HEK293 (cell line): ENCODE measurements around the gene NR2C2.

ENCODE experiments used
- YY1 ChIP-seq: fragments of 450-650 bp; formaldehyde crosslinking; IDR thresholded peaks from 2 replicates; pipeline ENCODE4 v1.5.1; 2018; ENCODE audit warnings: missing biosample characterization, missing genetic modification characterization
- ZBTB21 ChIP-seq: fragments of 450-650 bp; formaldehyde crosslinking; IDR thresholded peaks from 2 replicates; pipeline ENCODE4 v1.5.1; 2017; ENCODE audit warnings: missing biosample characterization, missing genetic modification characterization
- ZNF174 ChIP-seq: fragments of 450-650 bp; formaldehyde crosslinking; IDR thresholded peaks from 2 replicates; pipeline ENCODE4 v1.5.0; 2017; ENCODE audit warnings: missing biosample characterization, mild to moderate bottlenecking, missing genetic modification characterization
- ZNF223 ChIP-seq: fragments of 450-650 bp; formaldehyde crosslinking; IDR thresholded peaks from 2 replicates; pipeline ENCODE4 v1.5.1; 2016; ENCODE audit warnings: missing biosample characterization, missing genetic modification characterization
- ZNF473 ChIP-seq: fragments of 450-650 bp; formaldehyde crosslinking; IDR thresholded peaks from 2 replicates; pipeline ENCODE4 v1.5.1; 2017; ENCODE audit warnings: missing biosample characterization, missing genetic modification characterization
- TF ChIP-seq, protein P1 (sequence below): fragments of 450-650 bp; formaldehyde crosslinking; IDR thresholded peaks from 2 replicates; pipeline ENCODE4 v1.5.1; 2016; ENCODE audit warnings: missing biosample characterization, missing genetic modification characterization
- TF ChIP-seq, protein P2 (sequence below): fragments of 450-650 bp; formaldehyde crosslinking; IDR thresholded peaks from 2 replicates; pipeline ENCODE4 v1.5.0; 2017; ENCODE audit warnings: missing biosample characterization, missing genetic modification characterization, borderline replicate concordance

- TF ChIP-seq ZBTB21 (tag by site-specific recombination) (no peak), ZNF223 (tag by site-specific recombination) (no peak), ZNF174 (tag by site-specific recombination) (no peak), YY1 (tag by site-specific recombination) (no peak), ZNF473 (no peak)
- TF ChIP-seq, protein P1, sequence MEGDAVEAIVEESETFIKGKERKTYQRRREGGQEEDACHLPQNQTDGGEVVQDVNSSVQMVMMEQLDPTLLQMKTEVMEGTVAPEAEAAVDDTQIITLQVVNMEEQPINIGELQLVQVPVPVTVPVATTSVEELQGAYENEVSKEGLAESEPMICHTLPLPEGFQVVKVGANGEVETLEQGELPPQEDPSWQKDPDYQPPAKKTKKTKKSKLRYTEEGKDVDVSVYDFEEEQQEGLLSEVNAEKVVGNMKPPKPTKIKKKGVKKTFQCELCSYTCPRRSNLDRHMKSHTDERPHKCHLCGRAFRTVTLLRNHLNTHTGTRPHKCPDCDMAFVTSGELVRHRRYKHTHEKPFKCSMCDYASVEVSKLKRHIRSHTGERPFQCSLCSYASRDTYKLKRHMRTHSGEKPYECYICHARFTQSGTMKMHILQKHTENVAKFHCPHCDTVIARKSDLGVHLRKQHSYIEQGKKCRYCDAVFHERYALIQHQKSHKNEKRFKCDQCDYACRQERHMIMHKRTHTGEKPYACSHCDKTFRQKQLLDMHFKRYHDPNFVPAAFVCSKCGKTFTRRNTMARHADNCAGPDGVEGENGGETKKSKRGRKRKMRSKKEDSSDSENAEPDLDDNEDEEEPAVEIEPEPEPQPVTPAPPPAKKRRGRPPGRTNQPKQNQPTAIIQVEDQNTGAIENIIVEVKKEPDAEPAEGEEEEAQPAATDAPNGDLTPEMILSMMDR = no peak
- TF ChIP-seq, protein P2, sequence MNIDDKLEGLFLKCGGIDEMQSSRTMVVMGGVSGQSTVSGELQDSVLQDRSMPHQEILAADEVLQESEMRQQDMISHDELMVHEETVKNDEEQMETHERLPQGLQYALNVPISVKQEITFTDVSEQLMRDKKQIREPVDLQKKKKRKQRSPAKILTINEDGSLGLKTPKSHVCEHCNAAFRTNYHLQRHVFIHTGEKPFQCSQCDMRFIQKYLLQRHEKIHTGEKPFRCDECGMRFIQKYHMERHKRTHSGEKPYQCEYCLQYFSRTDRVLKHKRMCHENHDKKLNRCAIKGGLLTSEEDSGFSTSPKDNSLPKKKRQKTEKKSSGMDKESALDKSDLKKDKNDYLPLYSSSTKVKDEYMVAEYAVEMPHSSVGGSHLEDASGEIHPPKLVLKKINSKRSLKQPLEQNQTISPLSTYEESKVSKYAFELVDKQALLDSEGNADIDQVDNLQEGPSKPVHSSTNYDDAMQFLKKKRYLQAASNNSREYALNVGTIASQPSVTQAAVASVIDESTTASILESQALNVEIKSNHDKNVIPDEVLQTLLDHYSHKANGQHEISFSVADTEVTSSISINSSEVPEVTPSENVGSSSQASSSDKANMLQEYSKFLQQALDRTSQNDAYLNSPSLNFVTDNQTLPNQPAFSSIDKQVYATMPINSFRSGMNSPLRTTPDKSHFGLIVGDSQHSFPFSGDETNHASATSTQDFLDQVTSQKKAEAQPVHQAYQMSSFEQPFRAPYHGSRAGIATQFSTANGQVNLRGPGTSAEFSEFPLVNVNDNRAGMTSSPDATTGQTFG (tag by site-specific recombination) = no peak
Observed at GRCh38 chr3:15023719-15024118, 76.3 kb downstream of the NR2C2 start.
